NCI-H1048 (cell line): Measurements from ENCODE around the gene UCP3.

ENCODE experiments used
- DNase-seq: peaks from one replicate; lab custom pipeline; 2025; lab: John Stamatoyannopoulos, UW

UCP3 gene

GRCh38 chr11:73951797-73952196, 57.1 kb downstream of the UCP3 start:
- DNase-seq, result no peak

GRCh38 chr11:73950869-73951710, 57.8 kb downstream of the UCP3 start, which contains the start of gene DNAJB13:
Gene DNAJB13 (plus strand): TSS chr11:73951026. CDS start chr11:73951070, 44 bp downstream.
- no peak for DNase-seq
